Femur (tissue), 1 donor: ENCODE data around the gene HPSE2.

Experiments used
- DNase-seq: peaks from one replicate; pipeline ENCODE4 v3.0.0-alpha.2; 2017

HPSE2 gene

GRCh38 chr10:98456043-98456570, 779.5 kb downstream of the HPSE2 start:
- no peak for DNase-seq

GRCh38 chr10:98453729-98454128, 781.9 kb downstream of the HPSE2 start:
- no peak for DNase-seq

- no peak for DNase-seq
Observed at GRCh38 chr10:98450618-98451017, 785.0 kb downstream of the HPSE2 start.

- no peak for DNase-seq
Observed at GRCh38 chr10:98449287-98449686, 786.4 kb downstream of the HPSE2 start.

- peak; percentile 86 for DNase-seq
Observed at GRCh38 chr10:98446661-98447221, 788.9 kb downstream of the HPSE2 start, which contains the start of gene HPS1. TSS of gene HPS1 (minus strand) at chr10:98446935. CDS start at chr10:98443240, 3,695 bp downstream.

GRCh38 chr10:98446151-98446660, 789.4 kb downstream of the HPSE2 start:
- DNase-seq = no peak

GRCh38 chr10:98445200-98445812, 790.3 kb downstream of the HPSE2 start:
- DNase-seq = no peak

- DNase-seq = no peak
Observed at GRCh38 chr10:98444314-98445006, 791.2 kb downstream of the HPSE2 start.

- DNase-seq = no peak
Observed at GRCh38 chr10:98438715-98439114, 796.9 kb downstream of the HPSE2 start.

- DNase-seq = no peak
Observed at GRCh38 chr10:98436704-98437103, 798.9 kb downstream of the HPSE2 start.

GRCh38 chr10:98435178-98435577, 800.5 kb downstream of the HPSE2 start:
- DNase-seq = no peak

GRCh38 chr10:98433881-98434732, 801.5 kb downstream of the HPSE2 start:
- no peak for DNase-seq

- DNase-seq = no peak
Observed at GRCh38 chr10:98433371-98433770, 802.3 kb downstream of the HPSE2 start.

- no peak for DNase-seq
Observed at GRCh38 chr10:98432330-98432729, 803.3 kb downstream of the HPSE2 start.

- DNase-seq = no peak
Observed at GRCh38 chr10:98431016-98431415, 804.6 kb downstream of the HPSE2 start.

- no peak for DNase-seq
Observed at GRCh38 chr10:98430427-98430826, 805.2 kb downstream of the HPSE2 start.

- DNase-seq = peak; percentile 11
Observed at GRCh38 chr10:98429320-98430072, 806.2 kb downstream of the HPSE2 start.

GRCh38 chr10:98427011-98427515, 808.6 kb downstream of the HPSE2 start:
- DNase-seq = no peak

GRCh38 chr10:98425511-98426352, 809.9 kb downstream of the HPSE2 start:
- peak; percentile 20 for DNase-seq
